ENCODE measurements around the gene SUGCT.
"Not testable (repeated sequence)": the region's sequence is repeated elsewhere in the genome, so short reads cannot be mapped to it uniquely, and the experiment has no call there.

Gene SUGCT

GRCh38 chr7:40638545-40639320 lies 503.9 kb downstream of the SUGCT start:
- H3K9ac ChIP-seq (ENCODE audit: low read depth, low read length): no peak overlapping the region
- H3K9me3 ChIP-seq (ENCODE audit: control insufficient read depth, insufficient read depth, low read length): no peaks in the 10 kb centered on the region
- no peaks in the 10 kb centered on the region for H3K4me1 ChIP-seq (ENCODE audit: insufficient read depth, low read length)
- H3K36me3 ChIP-seq (ENCODE audit: insufficient read depth, low read length): no peaks in the 10 kb centered on the region

GRCh38 chr7:40640566-40640965 lies 505.8 kb downstream of the SUGCT start:
- Histone ChIP-seq H3K9me3 (ENCODE audit: control insufficient read depth, insufficient read depth, low read length) (no peaks in the 10 kb centered on the region), H3K36me3 (ENCODE audit: insufficient read depth, low read length) (no peaks in the 10 kb centered on the region), H3K4me1 (ENCODE audit: insufficient read depth, low read length) (no peaks in the 10 kb centered on the region), H3K9ac (ENCODE audit: low read depth, low read length) (no peak overlapping the region)

- Histone ChIP-seq H3K9me3 (ENCODE audit: control insufficient read depth, insufficient read depth, low read length) (no peaks in the 10 kb centered on the region), H3K36me3 (ENCODE audit: insufficient read depth, low read length) (no peaks in the 10 kb centered on the region), H3K9ac (ENCODE audit: low read depth, low read length) (no peak overlapping the region), H3K4me1 (ENCODE audit: insufficient read depth, low read length) (no peaks in the 10 kb centered on the region)
Observed at GRCh38 chr7:40641701-40642100, 506.9 kb downstream of the SUGCT start.

- Histone ChIP-seq H3K4me1 (ENCODE audit: insufficient read depth, low read length) (no peaks in the 10 kb centered on the region), H3K36me3 (ENCODE audit: insufficient read depth, low read length) (no peaks in the 10 kb centered on the region), H3K9ac (ENCODE audit: low read depth, low read length) (no peak overlapping the region), H3K9me3 (ENCODE audit: control insufficient read depth, insufficient read depth, low read length) (no peaks in the 10 kb centered on the region)
Observed at GRCh38 chr7:40643664-40644063, 508.9 kb downstream of the SUGCT start.

- no peaks in the 10 kb centered on the region for H3K9me3 ChIP-seq (ENCODE audit: control insufficient read depth, insufficient read depth, low read length)
- H3K9ac ChIP-seq (ENCODE audit: low read depth, low read length): no peak overlapping the region
- H3K4me1 ChIP-seq (ENCODE audit: insufficient read depth, low read length): no peaks in the 10 kb centered on the region
- no peaks in the 10 kb centered on the region for H3K36me3 ChIP-seq (ENCODE audit: insufficient read depth, low read length)
Observed at GRCh38 chr7:40644454-40645188, 509.8 kb downstream of the SUGCT start.

GRCh38 chr7:40645197-40645596 lies 510.4 kb downstream of the SUGCT start:
- no peaks in the 10 kb centered on the region for H3K36me3 ChIP-seq (ENCODE audit: insufficient read depth, low read length)
- no peaks in the 10 kb centered on the region for H3K4me1 ChIP-seq (ENCODE audit: insufficient read depth, low read length)
- H3K9me3 ChIP-seq (ENCODE audit: control insufficient read depth, insufficient read depth, low read length): no peaks in the 10 kb centered on the region
- no peak overlapping the region for H3K9ac ChIP-seq (ENCODE audit: low read depth, low read length)

GRCh38 chr7:40646717-40647116 lies 511.9 kb downstream of the SUGCT start:
- no peaks in the 10 kb centered on the region for H3K36me3 ChIP-seq (ENCODE audit: insufficient read depth, low read length)
- H3K9ac ChIP-seq (ENCODE audit: low read depth, low read length): no peak overlapping the region
- H3K9me3 ChIP-seq (ENCODE audit: control insufficient read depth, insufficient read depth, low read length): no peaks in the 10 kb centered on the region
- no peaks in the 10 kb centered on the region for H3K4me1 ChIP-seq (ENCODE audit: insufficient read depth, low read length)

- Histone ChIP-seq H3K4me1 (ENCODE audit: insufficient read depth, low read length) (no peaks in the 10 kb centered on the region), H3K9ac (ENCODE audit: low read depth, low read length) (no peak overlapping the region), H3K9me3 (ENCODE audit: control insufficient read depth, insufficient read depth, low read length) (no peaks in the 10 kb centered on the region), H3K36me3 (ENCODE audit: insufficient read depth, low read length) (no peaks in the 10 kb centered on the region)
Observed at GRCh38 chr7:40647719-40648118, 512.9 kb downstream of the SUGCT start.

GRCh38 chr7:40649247-40649646 lies 514.4 kb downstream of the SUGCT start:
- Histone ChIP-seq H3K9ac (ENCODE audit: low read depth, low read length) (no peak overlapping the region), H3K36me3 (ENCODE audit: insufficient read depth, low read length) (no peaks in the 10 kb centered on the region), H3K9me3 (ENCODE audit: control insufficient read depth, insufficient read depth, low read length) (no peaks in the 10 kb centered on the region), H3K4me1 (ENCODE audit: insufficient read depth, low read length) (no peaks in the 10 kb centered on the region)

- not testable (repeated sequence) for H3K9ac ChIP-seq (ENCODE audit: low read depth, low read length); H3K36me3 ChIP-seq (ENCODE audit: insufficient read depth, low read length); H3K9me3 ChIP-seq (ENCODE audit: control insufficient read depth, insufficient read depth, low read length); H3K4me1 ChIP-seq (ENCODE audit: insufficient read depth, low read length)
Observed at GRCh38 chr7:40650903-40651302, 516.1 kb downstream of the SUGCT start.

- Histone ChIP-seq H3K9ac (ENCODE audit: low read depth, low read length) (no peak overlapping the region), H3K36me3 (ENCODE audit: insufficient read depth, low read length) (no peaks in the 10 kb centered on the region), H3K4me1 (ENCODE audit: insufficient read depth, low read length) (no peaks in the 10 kb centered on the region), H3K9me3 (ENCODE audit: control insufficient read depth, insufficient read depth, low read length) (no peaks in the 10 kb centered on the region)
Observed at GRCh38 chr7:40654171-40654570, 519.4 kb downstream of the SUGCT start.

GRCh38 chr7:40655426-40655825 lies 520.6 kb downstream of the SUGCT start:
- H3K9ac ChIP-seq (ENCODE audit: low read depth, low read length): no peak overlapping the region
- H3K9me3 ChIP-seq (ENCODE audit: control insufficient read depth, insufficient read depth, low read length): no peaks in the 10 kb centered on the region
- H3K4me1 ChIP-seq (ENCODE audit: insufficient read depth, low read length): no peaks in the 10 kb centered on the region
- H3K36me3 ChIP-seq (ENCODE audit: insufficient read depth, low read length): no peaks in the 10 kb centered on the region

- no peaks in the 10 kb centered on the region for H3K9me3 ChIP-seq (ENCODE audit: control insufficient read depth, insufficient read depth, low read length)
- H3K9ac ChIP-seq (ENCODE audit: low read depth, low read length): no peak overlapping the region
- no peaks in the 10 kb centered on the region for H3K36me3 ChIP-seq (ENCODE audit: insufficient read depth, low read length)
Observed at GRCh38 chr7:40656349-40656748, 521.5 kb downstream of the SUGCT start.

GRCh38 chr7:40658729-40659128 lies 523.9 kb downstream of the SUGCT start:
- Histone ChIP-seq H3K36me3 (ENCODE audit: insufficient read depth, low read length) (no peaks in the 10 kb centered on the region), H3K9me3 (ENCODE audit: control insufficient read depth, insufficient read depth, low read length) (no peaks in the 10 kb centered on the region), H3K9ac (ENCODE audit: low read depth, low read length) (no peak overlapping the region), H3K4me1 (ENCODE audit: insufficient read depth, low read length) (no peaks in the 10 kb centered on the region)

More at GRCh38 chr7:40656349-40656748, 521.5 kb downstream of the SUGCT start:
- H3K4me1 ChIP-seq (ENCODE audit: insufficient read depth, low read length): no peaks in the 10 kb centered on the region

GRCh38 chr7:40659231-40659630 lies 524.4 kb downstream of the SUGCT start:
- H3K4me1 ChIP-seq (ENCODE audit: insufficient read depth, low read length): no peaks in the 10 kb centered on the region
- H3K9ac ChIP-seq (ENCODE audit: low read depth, low read length): no peak overlapping the region
- no peaks in the 10 kb centered on the region for H3K9me3 ChIP-seq (ENCODE audit: control insufficient read depth, insufficient read depth, low read length)
- no peaks in the 10 kb centered on the region for H3K36me3 ChIP-seq (ENCODE audit: insufficient read depth, low read length)
